RWPE2 (cell line): ENCODE data around the gene CAV1.

Experiments
- ATAC-seq: fragments of 200-7000 bp; cut with Tn5 transposase; 3 replicates; pipeline ENCODE4 v1.9.1; 2021; ENCODE audit warnings: low read depth
- DNase-seq: peaks from one replicate; pipeline ENCODE4 v3.0.0-alpha.2; 2020; ENCODE audit warnings: low spot score
- H3K27ac ChIP-seq: fragments of 450-650 bp; 2 replicates; pipeline ENCODE4 v1.5.1; 2017; ENCODE audit warnings: mild to moderate bottlenecking; ENCODE audit not compliant: poor library complexity, severe bottlenecking
- H3K27me3 ChIP-seq: fragments of 250-450 bp; sonication (Bioruptor Pico); 2 replicates; pipeline ENCODE4 v1.5.1; 2021; ENCODE audit warnings: mild to moderate bottlenecking, moderate library complexity; ENCODE audit not compliant: insufficient read depth, poor library complexity, severe bottlenecking
- H3K36me3 ChIP-seq: fragments of 250-450 bp; sonication (Bioruptor Pico); 2 replicates; pipeline ENCODE4 v1.5.1; 2020; ENCODE audit warnings: low read depth, mild to moderate bottlenecking, moderate library complexity
- H3K4me1 ChIP-seq: fragments of 250-450 bp; sonication (Bioruptor Pico); 2 replicates; pipeline ENCODE4 v1.5.1; 2021; ENCODE audit warnings: mild to moderate bottlenecking, moderate library complexity; ENCODE audit not compliant: insufficient read depth, poor library complexity, severe bottlenecking
- H3K4me3 ChIP-seq: fragments of 250-450 bp; sonication (Bioruptor Pico); 2 replicates; pipeline ENCODE4 v1.5.1; 2021; ENCODE audit warnings: mild to moderate bottlenecking, moderate library complexity; ENCODE audit not compliant: severe bottlenecking
- H3K9me3 ChIP-seq: fragments of 250-450 bp; sonication (Bioruptor Pico); 2 replicates; pipeline ENCODE4 v1.5.1; 2021; ENCODE audit warnings: mild to moderate bottlenecking, moderate library complexity; ENCODE audit not compliant: severe bottlenecking
- TF ChIP-seq, protein P1 (sequence below): fragments of 450-650 bp; IDR thresholded peaks from one replicate; pipeline ENCODE4 v1.5.1; 2017; ENCODE audit warnings: mild to moderate bottlenecking, moderate library complexity; ENCODE audit not compliant: poor library complexity, severe bottlenecking

The CAV1 gene

DNA sequence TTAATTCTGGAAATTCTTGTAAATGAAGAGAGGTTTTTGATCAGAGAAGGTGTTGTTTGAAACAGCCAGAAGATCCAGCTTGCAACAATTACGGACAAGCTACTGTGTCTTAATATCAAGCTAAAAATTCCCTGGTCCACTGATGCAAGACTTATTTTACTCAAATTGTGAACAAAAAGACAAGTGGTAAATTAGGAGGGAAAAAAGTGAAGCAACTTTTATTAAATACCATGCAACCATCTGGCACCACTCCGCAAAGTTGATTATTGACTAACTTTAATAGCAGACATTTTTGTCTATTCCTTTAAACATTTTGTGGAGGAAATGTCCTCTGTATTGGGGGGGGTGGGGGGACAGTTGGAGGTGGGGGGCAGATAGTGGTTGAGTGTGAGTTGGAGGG lies 30.4 kb upstream of the CAV1 start:
- no peaks in the 10 kb centered on the region for H3K27me3 ChIP-seq
- no peak for DNase-seq
- H3K4me1 ChIP-seq: peaks cover 21% of the 10 kb centered on the region
- H3K9me3 ChIP-seq: no peaks in the 10 kb centered on the region
- no peak overlapping the region for H3K4me3 ChIP-seq
- H3K36me3 ChIP-seq: no peaks in the 10 kb centered on the region
- no peak for ATAC-seq
- H3K27ac ChIP-seq: peak overlapping the region; percentile 96
- TF ChIP-seq, protein P1, sequence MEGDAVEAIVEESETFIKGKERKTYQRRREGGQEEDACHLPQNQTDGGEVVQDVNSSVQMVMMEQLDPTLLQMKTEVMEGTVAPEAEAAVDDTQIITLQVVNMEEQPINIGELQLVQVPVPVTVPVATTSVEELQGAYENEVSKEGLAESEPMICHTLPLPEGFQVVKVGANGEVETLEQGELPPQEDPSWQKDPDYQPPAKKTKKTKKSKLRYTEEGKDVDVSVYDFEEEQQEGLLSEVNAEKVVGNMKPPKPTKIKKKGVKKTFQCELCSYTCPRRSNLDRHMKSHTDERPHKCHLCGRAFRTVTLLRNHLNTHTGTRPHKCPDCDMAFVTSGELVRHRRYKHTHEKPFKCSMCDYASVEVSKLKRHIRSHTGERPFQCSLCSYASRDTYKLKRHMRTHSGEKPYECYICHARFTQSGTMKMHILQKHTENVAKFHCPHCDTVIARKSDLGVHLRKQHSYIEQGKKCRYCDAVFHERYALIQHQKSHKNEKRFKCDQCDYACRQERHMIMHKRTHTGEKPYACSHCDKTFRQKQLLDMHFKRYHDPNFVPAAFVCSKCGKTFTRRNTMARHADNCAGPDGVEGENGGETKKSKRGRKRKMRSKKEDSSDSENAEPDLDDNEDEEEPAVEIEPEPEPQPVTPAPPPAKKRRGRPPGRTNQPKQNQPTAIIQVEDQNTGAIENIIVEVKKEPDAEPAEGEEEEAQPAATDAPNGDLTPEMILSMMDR: no peak

DNA sequence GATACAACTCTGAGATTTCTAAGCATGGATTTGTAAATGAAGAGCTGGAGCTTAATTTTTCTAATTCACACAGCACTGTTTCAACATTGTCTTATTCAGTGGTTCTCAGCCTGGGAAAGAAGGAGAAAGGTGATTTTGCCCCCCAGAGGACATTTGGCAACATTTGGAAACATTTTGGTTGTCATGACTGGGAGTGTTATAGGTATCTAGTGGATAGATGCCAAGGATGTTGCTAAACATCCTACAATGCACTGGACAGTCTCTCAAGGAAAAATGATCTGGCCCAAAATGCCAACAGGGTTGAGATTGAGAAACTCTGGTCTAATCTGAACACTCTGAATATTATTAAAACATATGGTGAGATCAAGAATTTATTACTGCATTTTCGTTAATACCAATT lies 29.1 kb upstream of the CAV1 start:
- no peaks in the 10 kb centered on the region for H3K27me3 ChIP-seq
- DNase-seq: no peak
- H3K36me3 ChIP-seq: peaks cover 8% of the 10 kb centered on the region
- ATAC-seq: peak; percentile 3; the same call in 1 of the 3 replicates
- no peaks in the 10 kb centered on the region for H3K9me3 ChIP-seq
- no peak overlapping the region for H3K4me3 ChIP-seq
- TF ChIP-seq, protein P1: peak; percentile 44
- peak overlapping the region; percentile 96 for H3K27ac ChIP-seq
- peaks cover 21% of the 10 kb centered on the region for H3K4me1 ChIP-seq

DNA sequence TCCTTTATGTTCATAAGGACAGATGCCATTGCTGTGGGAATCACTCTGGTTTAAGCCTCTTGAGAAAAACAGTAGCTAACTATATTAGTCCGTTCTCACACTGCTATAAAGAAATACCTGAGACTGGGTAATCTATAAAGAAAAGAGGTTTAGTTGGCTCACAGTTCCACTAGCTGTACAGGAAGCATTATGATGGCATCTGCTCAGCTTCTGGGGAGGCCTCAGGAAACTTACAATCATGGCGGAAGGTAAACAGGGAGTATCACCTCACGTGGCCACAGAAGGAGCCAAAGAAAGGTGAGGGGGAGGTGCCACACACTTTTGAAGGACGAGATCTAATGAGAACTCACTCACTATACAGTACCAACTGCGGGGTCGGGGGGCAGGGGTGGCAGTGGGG lies 28.2 kb upstream of the CAV1 start:
- peaks cover 18% of the 10 kb centered on the region for H3K36me3 ChIP-seq
- peaks cover 24% of the 10 kb centered on the region for H3K4me1 ChIP-seq
- DNase-seq: no peak
- H3K27ac ChIP-seq: peak overlapping the region; percentile 96
- no peaks in the 10 kb centered on the region for H3K9me3 ChIP-seq
- no peak overlapping the region for H3K4me3 ChIP-seq
- H3K27me3 ChIP-seq: no peaks in the 10 kb centered on the region
- no peak for ATAC-seq
- TF ChIP-seq, protein P1: no peak

DNA sequence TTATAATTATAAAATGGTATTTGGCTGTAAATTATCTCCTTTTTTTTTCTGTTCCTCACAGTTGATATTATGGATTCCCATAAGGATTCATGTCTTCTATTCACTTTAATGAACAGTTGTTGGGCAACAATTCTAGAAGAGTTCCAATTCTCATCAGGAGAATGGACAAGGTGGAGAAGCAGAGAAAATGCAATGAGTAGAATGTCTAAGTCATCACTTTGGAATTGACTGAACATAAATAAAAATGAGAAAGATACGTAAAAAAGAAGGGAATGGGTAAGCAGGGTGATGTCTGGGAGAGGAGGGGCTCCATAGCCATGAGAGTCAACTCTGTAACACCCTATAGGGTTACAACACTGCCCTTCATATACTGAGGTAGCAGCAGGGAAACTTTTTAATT lies 27.1 kb upstream of the CAV1 start:
- ATAC-seq (no peak), DNase-seq (no peak)
- H3K27me3 ChIP-seq: no peaks in the 10 kb centered on the region

More for the DNA sequence above, 27.1 kb upstream of the CAV1 start:
- Histone ChIP-seq H3K9me3 (no peaks in the 10 kb centered on the region), H3K36me3 (peaks cover 28% of the 10 kb centered on the region), H3K4me1 (peaks cover 32% of the 10 kb centered on the region), H3K27ac (peak overlapping the region; percentile 96), H3K4me3 (no peak overlapping the region)
- TF ChIP-seq, protein P1: no peak
